ENCODE results near the gene MID1. TPM values are rescaled to one million over a fixed set of nuclear protein-coding genes. Genes with fewer than 3 reads are reported as not detected.

Gene MID1
- total RNA-seq, 1 donor from 2014 or later: 31.2 TPM

DNA sequence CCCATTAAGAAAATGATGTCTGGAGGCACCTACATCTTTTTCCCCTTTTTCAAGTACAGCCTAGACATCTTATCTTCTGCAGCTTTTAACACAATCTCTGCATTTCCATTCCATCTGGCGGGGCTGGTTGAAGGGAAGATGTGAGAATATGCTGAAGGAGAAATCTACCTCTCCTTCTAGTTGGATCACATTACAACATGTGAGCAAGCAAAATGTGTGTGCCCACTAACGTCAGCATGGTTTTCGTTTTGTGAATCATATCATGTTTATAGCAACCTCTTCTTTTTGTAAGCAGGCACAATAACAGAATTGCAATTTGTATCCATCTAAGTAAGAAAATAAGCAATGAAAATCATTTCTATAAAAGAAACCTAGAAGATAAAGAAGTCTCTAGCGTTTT, 28.9 kb upstream of the MID1 start:
- Histone ChIP-seq H3K9ac (ENCODE audit: low read length) (no peak overlapping the region), H3K79me2 (ENCODE audit: insufficient read depth, low read length) (no peaks in the 10 kb centered on the region), H3K27ac (ENCODE audit: low read depth, low read length) (no peak overlapping the region), H4K20me1 (ENCODE audit: insufficient read depth, low read length) (no peaks in the 10 kb centered on the region), H3K27me3 (ENCODE audit: insufficient read depth, low read length) (no peaks in the 10 kb centered on the region), H3K4me3 (ENCODE audit: insufficient read depth, low read depth, low read length) (no peak overlapping the region), H3K36me3 (ENCODE audit: insufficient read depth, low read length) (no peaks in the 10 kb centered on the region), H2AFZ (ENCODE audit: low read depth, low read length) (no peak overlapping the region), H3K4me2 (ENCODE audit: low read length) (no peak overlapping the region), H3K4me1 (ENCODE audit: insufficient read depth, low read length) (no peaks in the 10 kb centered on the region), H3K9me3 (ENCODE audit: insufficient read depth, low read depth, low read length) (no peaks in the 10 kb centered on the region)
- Mint-ChIP-seq H3K4me1 (ENCODE audit: low read depth, unreplicated experiment) (no peaks in the 10 kb centered on the region), H3K27ac (ENCODE audit: unreplicated experiment) (no peak overlapping the region), H3K27me3 (ENCODE audit: low read depth, unreplicated experiment) (no peaks in the 10 kb centered on the region), H3K4me3 (ENCODE audit: unreplicated experiment) (no peak overlapping the region), H3K9me3 (ENCODE audit: unreplicated experiment) (no peaks in the 10 kb centered on the region), H3K36me3 (ENCODE audit: low read depth, unreplicated experiment) (no peaks in the 10 kb centered on the region)
- peak; percentile 32 for FAIRE-seq
- TF ChIP-seq, protein P1, sequence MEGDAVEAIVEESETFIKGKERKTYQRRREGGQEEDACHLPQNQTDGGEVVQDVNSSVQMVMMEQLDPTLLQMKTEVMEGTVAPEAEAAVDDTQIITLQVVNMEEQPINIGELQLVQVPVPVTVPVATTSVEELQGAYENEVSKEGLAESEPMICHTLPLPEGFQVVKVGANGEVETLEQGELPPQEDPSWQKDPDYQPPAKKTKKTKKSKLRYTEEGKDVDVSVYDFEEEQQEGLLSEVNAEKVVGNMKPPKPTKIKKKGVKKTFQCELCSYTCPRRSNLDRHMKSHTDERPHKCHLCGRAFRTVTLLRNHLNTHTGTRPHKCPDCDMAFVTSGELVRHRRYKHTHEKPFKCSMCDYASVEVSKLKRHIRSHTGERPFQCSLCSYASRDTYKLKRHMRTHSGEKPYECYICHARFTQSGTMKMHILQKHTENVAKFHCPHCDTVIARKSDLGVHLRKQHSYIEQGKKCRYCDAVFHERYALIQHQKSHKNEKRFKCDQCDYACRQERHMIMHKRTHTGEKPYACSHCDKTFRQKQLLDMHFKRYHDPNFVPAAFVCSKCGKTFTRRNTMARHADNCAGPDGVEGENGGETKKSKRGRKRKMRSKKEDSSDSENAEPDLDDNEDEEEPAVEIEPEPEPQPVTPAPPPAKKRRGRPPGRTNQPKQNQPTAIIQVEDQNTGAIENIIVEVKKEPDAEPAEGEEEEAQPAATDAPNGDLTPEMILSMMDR (IDR thresholded peaks at IDR 0.05; ENCODE audit: insufficient read depth, low read depth, low read length): no peak
- TF ChIP-seq EZH2 (IDR thresholded peaks at IDR 0.05; ENCODE audit: insufficient read depth, low read length): no peak
- DNase-seq (ENCODE audit: low read depth): no peak

DNA sequence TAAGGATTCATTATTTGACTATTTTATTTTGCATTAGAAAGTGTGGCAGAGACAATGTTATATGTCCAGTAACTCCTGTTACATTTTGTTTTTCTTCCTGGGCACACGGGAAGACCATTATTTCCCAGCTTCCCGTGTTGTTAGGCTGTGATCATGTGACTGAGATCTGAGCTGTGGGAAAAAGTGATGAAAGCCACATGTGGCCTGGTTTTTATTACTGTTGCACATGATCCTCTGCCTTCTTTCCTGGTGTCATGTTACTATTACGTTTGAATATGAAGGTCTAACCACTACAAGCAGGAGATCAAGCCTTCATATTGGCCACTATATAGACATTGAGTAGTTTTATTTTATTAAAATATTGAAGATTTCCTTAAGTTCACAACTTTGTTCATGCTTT, 28.2 kb upstream of the MID1 start:
- Mint-ChIP-seq H3K27me3 (ENCODE audit: low read depth, unreplicated experiment) (no peaks in the 10 kb centered on the region), H3K36me3 (ENCODE audit: low read depth, unreplicated experiment) (no peaks in the 10 kb centered on the region), H3K4me3 (ENCODE audit: unreplicated experiment) (no peak overlapping the region), H3K27ac (ENCODE audit: unreplicated experiment) (no peak overlapping the region), H3K4me1 (ENCODE audit: low read depth, unreplicated experiment) (no peaks in the 10 kb centered on the region), H3K9me3 (ENCODE audit: unreplicated experiment) (no peaks in the 10 kb centered on the region)
- Histone ChIP-seq H3K4me1 (ENCODE audit: insufficient read depth, low read length) (no peaks in the 10 kb centered on the region), H4K20me1 (ENCODE audit: insufficient read depth, low read length) (no peaks in the 10 kb centered on the region), H3K4me2 (ENCODE audit: low read length) (no peak overlapping the region), H3K27me3 (ENCODE audit: insufficient read depth, low read length) (no peaks in the 10 kb centered on the region), H3K4me3 (ENCODE audit: insufficient read depth, low read depth, low read length) (no peak overlapping the region), H3K9ac (ENCODE audit: low read length) (no peak overlapping the region), H3K79me2 (ENCODE audit: insufficient read depth, low read length) (no peaks in the 10 kb centered on the region), H3K27ac (ENCODE audit: low read depth, low read length) (no peak overlapping the region), H3K9me3 (ENCODE audit: insufficient read depth, low read depth, low read length) (no peaks in the 10 kb centered on the region), H3K36me3 (ENCODE audit: insufficient read depth, low read length) (no peaks in the 10 kb centered on the region), H2AFZ (ENCODE audit: low read depth, low read length) (no peak overlapping the region)
- TF ChIP-seq, protein P1 (IDR thresholded peaks at IDR 0.05; ENCODE audit: insufficient read depth, low read depth, low read length): no peak
- TF ChIP-seq EZH2 (IDR thresholded peaks at IDR 0.05; ENCODE audit: insufficient read depth, low read length): no peak
- FAIRE-seq (no peak), DNase-seq (ENCODE audit: low read depth) (peak; percentile 14)

DNA sequence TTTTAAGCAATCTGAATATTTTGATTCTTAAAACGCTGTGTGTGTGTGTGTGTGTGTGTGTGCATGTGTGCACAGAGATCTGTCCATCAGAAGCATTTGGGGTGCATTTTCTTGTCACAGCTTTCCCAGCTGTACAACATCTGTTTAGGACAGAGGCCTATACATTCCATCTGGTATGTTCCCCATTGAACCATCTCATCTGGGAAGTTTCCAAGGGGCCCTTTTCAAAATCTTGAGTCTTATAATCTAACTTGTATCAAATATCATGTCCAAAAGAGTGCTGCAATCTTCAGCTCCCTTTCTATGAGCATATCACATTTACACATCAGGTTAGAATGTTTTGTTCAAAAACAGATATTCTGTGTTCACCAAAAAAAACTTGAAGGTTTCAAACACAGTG, 16.5 kb upstream of the MID1 start:
- no peaks in the 10 kb centered on the region for H4K20me1 ChIP-seq (ENCODE audit: insufficient read depth, low read length)
- DNase-seq (ENCODE audit: low read depth) (no peak), FAIRE-seq (peak; percentile 93)
- no peak overlapping the region for H3K4me3 ChIP-seq (ENCODE audit: insufficient read depth, low read depth, low read length)
- Mint-ChIP-seq H3K4me1 (ENCODE audit: low read depth, unreplicated experiment) (peaks cover 23% of the 10 kb centered on the region), H3K27ac (ENCODE audit: unreplicated experiment) (no peak overlapping the region), H3K36me3 (ENCODE audit: low read depth, unreplicated experiment) (no peaks in the 10 kb centered on the region), H3K9me3 (ENCODE audit: unreplicated experiment) (no peaks in the 10 kb centered on the region), H3K4me3 (ENCODE audit: unreplicated experiment) (no peak overlapping the region), H3K27me3 (ENCODE audit: low read depth, unreplicated experiment) (no peaks in the 10 kb centered on the region)
- no peak overlapping the region for H3K27ac ChIP-seq (ENCODE audit: low read depth, low read length)
- H2AFZ ChIP-seq (ENCODE audit: low read depth, low read length): no peak overlapping the region
- no peaks in the 10 kb centered on the region for H3K79me2 ChIP-seq (ENCODE audit: insufficient read depth, low read length)
- H3K4me2 ChIP-seq (ENCODE audit: low read length): no peak overlapping the region
- no peaks in the 10 kb centered on the region for H3K27me3 ChIP-seq (ENCODE audit: insufficient read depth, low read length)
- H3K36me3 ChIP-seq (ENCODE audit: insufficient read depth, low read length): no peaks in the 10 kb centered on the region
- TF ChIP-seq EZH2 (IDR thresholded peaks at IDR 0.05; ENCODE audit: insufficient read depth, low read length): no peak
- no peak overlapping the region for H3K9ac ChIP-seq (ENCODE audit: low read length)
- H3K9me3 ChIP-seq (ENCODE audit: insufficient read depth, low read depth, low read length): no peaks in the 10 kb centered on the region
- H3K4me1 ChIP-seq (ENCODE audit: insufficient read depth, low read length): peaks cover 16% of the 10 kb centered on the region

All from astrocyte (in vitro differentiated cells and primary cell).